ENCODE results near the gene ANKLE1. TPM values are rescaled to one million over a fixed set of nuclear protein-coding genes. Genes with fewer than 3 reads are reported as not detected.

The ANKLE1 gene
- total RNA-seq, 4 donors from 2014 or later, result 0.39 to 0.81 TPM; not detected in 2

DNA sequence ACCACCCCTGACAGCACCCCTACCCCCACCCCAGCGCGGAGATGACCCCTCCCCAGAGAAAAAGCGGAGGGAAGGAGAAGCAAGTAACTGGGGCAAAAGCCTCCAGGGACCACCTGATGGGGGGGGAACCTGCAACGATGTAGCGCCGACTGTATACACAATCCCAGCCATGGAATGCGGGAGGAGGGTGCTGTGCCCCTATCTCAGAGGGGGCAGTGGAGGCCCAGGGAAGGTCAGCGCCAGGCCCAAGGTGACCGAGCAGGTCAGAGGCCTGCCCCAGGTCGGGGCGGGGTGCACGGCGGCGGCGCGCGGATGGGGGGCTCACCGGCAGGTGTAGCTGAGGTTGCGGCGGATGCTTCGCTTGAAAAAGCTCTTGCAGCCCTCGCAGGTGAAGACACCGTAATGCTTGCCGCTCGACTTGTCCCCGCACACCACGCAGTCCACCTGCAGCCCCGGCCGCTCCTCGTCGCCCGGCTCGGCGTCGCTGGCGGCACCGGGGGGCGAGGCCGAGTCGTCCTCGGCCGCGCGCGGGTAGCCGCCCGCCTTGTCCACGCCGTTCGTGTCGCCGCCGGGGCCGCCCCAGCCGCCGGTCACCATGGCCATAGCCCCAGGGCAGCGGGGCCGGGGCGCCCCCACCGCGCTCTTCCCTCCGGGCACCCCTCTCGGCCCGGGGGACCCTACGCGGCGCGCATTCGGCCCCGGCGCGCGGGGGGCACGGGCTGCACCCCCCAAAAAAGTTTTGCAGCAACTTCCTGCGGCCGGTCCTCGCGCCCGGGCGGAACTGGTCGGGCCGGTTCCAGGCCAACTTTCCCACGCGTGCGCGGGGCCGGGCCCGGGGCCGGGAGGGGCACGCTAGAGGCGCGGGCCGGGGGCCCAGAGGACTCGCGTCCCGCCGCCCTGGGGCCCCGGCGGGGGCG lies 36.8 kb upstream of the ANKLE1 start:
- Histone ChIP-seq H3K9me3 (no peaks in the 10 kb centered on the region), H3K4me1 (peaks cover 0 to 62% (median 31%) of the 10 kb centered on the region in 3 donors), H3K27ac (peak overlapping the region; percentile 74 to 94 (median 86)), H3K4me3 (peak overlapping the region; percentile 92 to 93), H3K27me3 (no peaks in the 10 kb centered on the region), H3K36me3 (peaks cover 0 to 10% of the 10 kb centered on the region in 2 donors)
- no peak for TF ChIP-seq CTCF (IDR thresholded peaks at IDR 0.05)
- TF ChIP-seq EP300 (IDR thresholded peaks at IDR 0.05), result no peak
- TF ChIP-seq POLR2AphosphoS5 (IDR thresholded peaks at IDR 0.05), result no peak
- TF ChIP-seq POLR2A (IDR thresholded peaks at IDR 0.05), result no peak
- 0% methylated on average over 10 of the region's 100 CpGs; no CpG with 5 or more reads in 1 of the 2 donors for WGBS, 2 donors (ENCODE audit: low coverage in 1 of 2)
- peak; percentile 9 for ATAC-seq

DNA sequence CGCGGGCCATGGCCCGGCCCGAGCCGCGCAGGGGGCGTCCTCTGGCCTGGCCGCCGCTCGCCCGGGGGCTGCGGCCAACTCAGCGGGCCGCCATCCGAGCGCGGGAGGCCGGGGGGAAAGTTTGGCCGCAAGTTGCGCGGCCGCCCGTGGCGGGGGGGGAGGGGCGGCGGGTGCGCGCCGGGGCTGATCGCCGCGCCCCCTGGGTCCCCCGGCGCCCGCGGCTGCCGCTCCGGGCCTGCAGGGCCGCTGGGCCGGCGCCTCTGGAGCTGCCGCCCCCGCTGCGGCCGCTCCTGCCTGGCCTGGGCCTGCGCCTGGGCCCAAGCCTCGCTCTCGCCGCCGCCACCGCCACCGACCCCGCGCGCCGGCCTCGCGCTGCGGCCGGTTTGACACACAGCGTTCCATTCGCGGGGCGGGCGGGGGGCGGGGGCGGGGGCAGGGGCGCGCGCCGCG lies 36.1 kb upstream of the ANKLE1 start, which contains the start of gene NR2F6:
NR2F6 (minus strand) TSS at position 385 of the 450 bp plus-strand sequence. CDS start 699 bp downstream, outside the sequence.
- peak within 1 kb of the TSS; percentile 74 to 94 (median 86) for H3K27ac ChIP-seq
- no peak for ATAC-seq
- peaks cover 0 to 3% of the 10 kb centered on the region in 2 donors for H3K36me3 ChIP-seq
- H3K4me1 ChIP-seq, result peaks cover 0 to 62% (median 31%) of the 10 kb centered on the region in 3 donors
- H3K4me3 ChIP-seq, result peak within 1 kb of the TSS; percentile 92 to 93
- no CpG with 5 or more reads among the region's 72 CpGs for WGBS, 2 donors (ENCODE audit: low coverage in 1 of 2)
- H3K9me3 ChIP-seq, result no peaks in the 10 kb centered on the region
- no peaks in the 10 kb centered on the region for H3K27me3 ChIP-seq
- peak; percentile 23 to 54 for TF ChIP-seq POLR2A (IDR thresholded peaks at IDR 0.05)
- TF ChIP-seq EP300 (IDR thresholded peaks at IDR 0.05), result no peak
- TF ChIP-seq CTCF (IDR thresholded peaks at IDR 0.05), result no peak
- TF ChIP-seq POLR2AphosphoS5 (IDR thresholded peaks at IDR 0.05), result peak; percentile 53

DNA sequence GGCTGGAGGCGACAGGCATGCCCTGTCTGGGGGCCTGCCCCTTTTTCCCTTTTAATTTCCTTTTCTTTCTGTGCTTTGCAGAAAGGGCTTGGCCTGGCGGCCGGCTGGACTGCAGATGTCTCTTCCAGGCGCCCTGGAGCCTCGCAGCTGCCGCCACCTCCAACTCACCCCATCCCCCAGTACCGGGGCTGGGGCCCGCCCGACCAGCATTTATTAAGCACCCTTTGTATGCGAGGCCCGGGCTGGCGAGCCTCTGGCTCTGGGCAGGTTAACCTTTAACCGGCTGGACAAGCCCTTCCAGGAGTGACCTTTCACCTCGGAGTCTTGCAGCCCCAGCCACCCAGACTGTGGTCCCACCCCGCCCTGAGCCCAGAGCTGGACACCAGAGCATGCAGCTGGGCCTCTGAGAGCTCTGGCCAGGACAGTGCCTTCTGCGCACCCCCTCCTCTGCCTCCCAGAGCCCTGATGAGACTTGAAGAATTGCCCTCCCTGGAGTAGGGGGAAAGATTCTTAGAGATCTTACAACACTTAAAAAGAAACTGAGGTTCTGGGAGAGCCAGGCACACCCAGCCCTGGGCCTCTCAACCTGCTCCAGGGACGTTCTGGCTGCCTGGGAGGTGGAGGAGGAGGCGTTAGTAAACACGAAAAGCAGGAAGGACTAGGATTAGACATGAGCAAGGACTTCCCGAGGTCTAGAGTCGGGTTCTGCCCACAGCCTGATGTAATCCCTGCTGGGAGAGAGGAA lies 34.8 kb upstream of the ANKLE1 start:
- H3K4me3 ChIP-seq, result peak overlapping the region; percentile 52 to 92
- peaks cover 0 to 53% (median 23%) of the 10 kb centered on the region in 3 donors for H3K4me1 ChIP-seq
- H3K36me3 ChIP-seq, result no peaks in the 10 kb centered on the region
- H3K9me3 ChIP-seq, result no peaks in the 10 kb centered on the region
- peak overlapping the region; percentile 47 to 94 (median 86) for H3K27ac ChIP-seq
- no peaks in the 10 kb centered on the region for H3K27me3 ChIP-seq
- 4 to 30% methylated on average over 6 to 15 of the region's 21 CpGs for WGBS, 2 donors (ENCODE audit: low coverage in 1 of 2)
- ATAC-seq, result peak; percentile 3
- TF ChIP-seq CTCF (IDR thresholded peaks at IDR 0.05), result no peak
- TF ChIP-seq POLR2A (IDR thresholded peaks at IDR 0.05), result no peak
- no peak for TF ChIP-seq EP300 (IDR thresholded peaks at IDR 0.05)
- TF ChIP-seq POLR2AphosphoS5 (IDR thresholded peaks at IDR 0.05), result no peak

DNA sequence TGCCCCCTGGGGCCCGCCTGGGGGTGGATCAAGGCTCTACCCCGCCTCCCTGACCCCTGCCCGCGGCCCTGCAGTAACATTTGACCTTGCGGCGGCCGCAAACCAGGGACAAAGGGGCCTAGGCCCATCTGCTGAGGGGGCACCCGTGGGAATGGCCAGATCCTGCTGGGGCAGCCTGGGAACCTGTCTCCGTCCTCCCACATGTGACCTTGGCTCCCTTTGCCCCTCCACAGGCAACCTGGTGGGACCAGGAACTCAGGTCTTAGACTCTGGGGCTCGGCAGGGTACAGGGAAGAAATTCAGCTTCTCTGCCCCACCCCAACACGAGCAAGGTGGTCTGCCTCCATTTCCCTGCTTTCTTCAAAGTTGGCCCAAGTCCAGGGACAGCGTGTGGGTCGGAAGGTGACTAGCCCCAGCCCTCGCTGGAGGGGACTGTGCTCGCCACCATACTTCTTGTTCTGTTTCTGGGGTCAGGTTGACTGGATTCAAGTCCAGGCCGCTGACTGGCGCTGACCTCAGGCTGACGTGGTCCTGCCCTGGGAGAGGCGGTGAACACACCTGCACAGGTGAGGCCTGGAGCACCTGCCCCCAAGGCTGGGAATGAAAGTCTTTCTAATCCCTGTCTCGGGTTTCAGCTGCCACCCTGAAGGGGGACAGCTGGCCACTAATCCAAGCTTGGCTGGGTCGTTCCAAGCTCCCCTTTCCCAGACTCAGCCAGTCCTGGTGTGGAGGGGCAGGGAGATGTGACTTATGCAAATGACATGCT lies 33.5 kb upstream of the ANKLE1 start:
- no peak for ATAC-seq
- Histone ChIP-seq H3K4me3 (no peak overlapping the region), H3K27ac (no peak overlapping the region), H3K36me3 (no peaks in the 10 kb centered on the region), H3K4me1 (peaks cover 0 to 40% (median 10%) of the 10 kb centered on the region in 3 donors), H3K9me3 (no peaks in the 10 kb centered on the region), H3K27me3 (no peaks in the 10 kb centered on the region)
- no peak for TF ChIP-seq POLR2A (IDR thresholded peaks at IDR 0.05)
- TF ChIP-seq EP300 (IDR thresholded peaks at IDR 0.05), result no peak
- no peak for TF ChIP-seq CTCF (IDR thresholded peaks at IDR 0.05)
- no peak for TF ChIP-seq POLR2AphosphoS5 (IDR thresholded peaks at IDR 0.05)
- no CpG with 5 or more reads among the region's 21 CpGs for WGBS, 2 donors (ENCODE audit: low coverage in 1 of 2)
